ENCODE data around the gene PDGFB. TPM values are rescaled to one million over a fixed set of nuclear protein-coding genes. Genes with fewer than 3 reads are reported as not detected.
A peak's percentile ranks its signal among the peaks of the same experiment; 100 is the strongest.

PDGFB gene
- total RNA-seq, result 0.78 and 1.2 TPM in 2 replicates

- Mint-ChIP-seq H3K27ac (peak within 1 kb of the TSS; percentile 40), H3K9me3 (no peaks in the 10 kb centered on the region), H3K36me3 (ENCODE audit: low read depth) (peaks cover 2% of the 10 kb centered on the region), H3K4me1 (ENCODE audit: low read depth) (peaks cover 18% of the 10 kb centered on the region), H3K4me3 (peak within 1 kb of the TSS; percentile 67), H3K27me3 (ENCODE audit: insufficient read depth) (peaks cover 61% of the 10 kb centered on the region)
- intact Hi-C loops (cut with micrococcal nuclease), result loop anchor here (5.0 kb wide), 1 partner anchor 73 kb away; the partner anchor contains the start of gene RPL3
- DNase-seq (ENCODE audit: low spot score), result no peak
Observed at GRCh38 chr22:39244496-39245129, at the start of gene PDGFB. Gene PDGFB (minus strand): TSS chr22:39244982. CDS start chr22:39243963, 1,019 bp downstream.

GRCh38 chr22:39293766-39294368 lies 49.1 kb upstream of the PDGFB start:
- Mint-ChIP-seq H3K27me3 (ENCODE audit: insufficient read depth) (peaks cover 5% of the 10 kb centered on the region), H3K9me3 (no peaks in the 10 kb centered on the region), H3K4me1 (ENCODE audit: low read depth) (no peaks in the 10 kb centered on the region), H3K36me3 (ENCODE audit: low read depth) (no peaks in the 10 kb centered on the region), H3K27ac (no peak overlapping the region), H3K4me3 (no peak overlapping the region)
- intact Hi-C loops (cut with micrococcal nuclease), result no loop called here
- no peak for DNase-seq (ENCODE audit: low spot score)

GRCh38 chr22:39292561-39293074 lies 47.8 kb upstream of the PDGFB start:
- H3K36me3 Mint-ChIP-seq (ENCODE audit: low read depth), result no peaks in the 10 kb centered on the region
- H3K4me1 Mint-ChIP-seq (ENCODE audit: low read depth), result peaks cover under 1% of the 10 kb centered on the region
- H3K4me3 Mint-ChIP-seq, result no peak overlapping the region
- no peak overlapping the region for H3K27ac Mint-ChIP-seq
- no peak for DNase-seq (ENCODE audit: low spot score)
- intact Hi-C loops (cut with micrococcal nuclease), result no loop called here
- H3K27me3 Mint-ChIP-seq (ENCODE audit: insufficient read depth), result no peaks in the 10 kb centered on the region
- H3K9me3 Mint-ChIP-seq, result no peaks in the 10 kb centered on the region

GRCh38 chr22:39292031-39292462 lies 47.3 kb upstream of the PDGFB start:
- Mint-ChIP-seq H3K4me3 (no peak overlapping the region), H3K9me3 (no peaks in the 10 kb centered on the region), H3K4me1 (ENCODE audit: low read depth) (peaks cover 7% of the 10 kb centered on the region), H3K27me3 (ENCODE audit: insufficient read depth) (no peaks in the 10 kb centered on the region), H3K36me3 (ENCODE audit: low read depth) (no peaks in the 10 kb centered on the region), H3K27ac (no peak overlapping the region)
- no peak for DNase-seq (ENCODE audit: low spot score)
- intact Hi-C loops (cut with micrococcal nuclease), result no loop called here

- Mint-ChIP-seq H3K36me3 (ENCODE audit: low read depth) (no peaks in the 10 kb centered on the region), H3K4me1 (ENCODE audit: low read depth) (peaks cover 11% of the 10 kb centered on the region), H3K27me3 (ENCODE audit: insufficient read depth) (no peaks in the 10 kb centered on the region), H3K27ac (no peak overlapping the region), H3K9me3 (no peaks in the 10 kb centered on the region), H3K4me3 (no peak overlapping the region)
- DNase-seq (ENCODE audit: low spot score), result no peak
- intact Hi-C loops (cut with micrococcal nuclease), result no loop called here
Observed at GRCh38 chr22:39291523-39291922, 46.7 kb upstream of the PDGFB start.

GRCh38 chr22:39290724-39291161 lies 46.0 kb upstream of the PDGFB start:
- H3K9me3 Mint-ChIP-seq, result no peaks in the 10 kb centered on the region
- intact Hi-C loops (cut with micrococcal nuclease), result no loop called here
- H3K4me1 Mint-ChIP-seq (ENCODE audit: low read depth), result peaks cover 11% of the 10 kb centered on the region
- no peaks in the 10 kb centered on the region for H3K27me3 Mint-ChIP-seq (ENCODE audit: insufficient read depth)
- no peak overlapping the region for H3K27ac Mint-ChIP-seq
- no peak overlapping the region for H3K4me3 Mint-ChIP-seq
- H3K36me3 Mint-ChIP-seq (ENCODE audit: low read depth), result no peaks in the 10 kb centered on the region
- DNase-seq (ENCODE audit: low spot score), result no peak

GRCh38 chr22:39289975-39290720 lies 45.4 kb upstream of the PDGFB start:
- Mint-ChIP-seq H3K27ac (no peak overlapping the region), H3K36me3 (ENCODE audit: low read depth) (no peaks in the 10 kb centered on the region), H3K4me1 (ENCODE audit: low read depth) (peaks cover 11% of the 10 kb centered on the region), H3K4me3 (no peak overlapping the region), H3K9me3 (no peaks in the 10 kb centered on the region), H3K27me3 (ENCODE audit: insufficient read depth) (no peaks in the 10 kb centered on the region)
- no peak for DNase-seq (ENCODE audit: low spot score)
- intact Hi-C loops (cut with micrococcal nuclease), result no loop called here

GRCh38 chr22:39289533-39289932 lies 44.8 kb upstream of the PDGFB start:
- no peak for DNase-seq (ENCODE audit: low spot score)
- no peaks in the 10 kb centered on the region for H3K9me3 Mint-ChIP-seq
- no peaks in the 10 kb centered on the region for H3K36me3 Mint-ChIP-seq (ENCODE audit: low read depth)
- H3K4me3 Mint-ChIP-seq, result no peak overlapping the region
- H3K4me1 Mint-ChIP-seq (ENCODE audit: low read depth), result peaks cover 11% of the 10 kb centered on the region
- no peaks in the 10 kb centered on the region for H3K27me3 Mint-ChIP-seq (ENCODE audit: insufficient read depth)
- H3K27ac Mint-ChIP-seq, result no peak overlapping the region
- intact Hi-C loops (cut with micrococcal nuclease), result no loop called here

GRCh38 chr22:39288135-39288898 lies 43.5 kb upstream of the PDGFB start:
- intact Hi-C loops (cut with micrococcal nuclease), result no loop called here
- H3K36me3 Mint-ChIP-seq (ENCODE audit: low read depth), result no peaks in the 10 kb centered on the region
- no peaks in the 10 kb centered on the region for H3K27me3 Mint-ChIP-seq (ENCODE audit: insufficient read depth)
- no peak overlapping the region for H3K4me3 Mint-ChIP-seq
- no peak overlapping the region for H3K27ac Mint-ChIP-seq
- DNase-seq (ENCODE audit: low spot score), result no peak
- H3K9me3 Mint-ChIP-seq, result no peaks in the 10 kb centered on the region
- peaks cover 11% of the 10 kb centered on the region for H3K4me1 Mint-ChIP-seq (ENCODE audit: low read depth)

GRCh38 chr22:39287076-39287725 lies 42.4 kb upstream of the PDGFB start:
- intact Hi-C loops (cut with micrococcal nuclease), result no loop called here
- H3K27me3 Mint-ChIP-seq (ENCODE audit: insufficient read depth), result no peaks in the 10 kb centered on the region
- no peak for DNase-seq (ENCODE audit: low spot score)
- H3K4me3 Mint-ChIP-seq, result no peak overlapping the region
- peaks cover 11% of the 10 kb centered on the region for H3K4me1 Mint-ChIP-seq (ENCODE audit: low read depth)
- no peaks in the 10 kb centered on the region for H3K36me3 Mint-ChIP-seq (ENCODE audit: low read depth)
- H3K27ac Mint-ChIP-seq, result no peak overlapping the region
- no peaks in the 10 kb centered on the region for H3K9me3 Mint-ChIP-seq

GRCh38 chr22:39284983-39285382 lies 40.2 kb upstream of the PDGFB start:
- no peak overlapping the region for H3K4me3 Mint-ChIP-seq
- H3K4me1 Mint-ChIP-seq (ENCODE audit: low read depth), result peaks cover 11% of the 10 kb centered on the region
- peaks cover 2% of the 10 kb centered on the region for H3K27me3 Mint-ChIP-seq (ENCODE audit: insufficient read depth)
- no peaks in the 10 kb centered on the region for H3K9me3 Mint-ChIP-seq
- no peak for DNase-seq (ENCODE audit: low spot score)
- H3K27ac Mint-ChIP-seq, result no peak overlapping the region
- intact Hi-C loops (cut with micrococcal nuclease), result no loop called here
- H3K36me3 Mint-ChIP-seq (ENCODE audit: low read depth), result no peaks in the 10 kb centered on the region
